ENCODE data around the gene IL6ST.
"Not testable (repeated sequence)": the region's sequence is repeated elsewhere in the genome, so short reads cannot be mapped to it uniquely, and the experiment has no call there.

IL6ST gene

DNA sequence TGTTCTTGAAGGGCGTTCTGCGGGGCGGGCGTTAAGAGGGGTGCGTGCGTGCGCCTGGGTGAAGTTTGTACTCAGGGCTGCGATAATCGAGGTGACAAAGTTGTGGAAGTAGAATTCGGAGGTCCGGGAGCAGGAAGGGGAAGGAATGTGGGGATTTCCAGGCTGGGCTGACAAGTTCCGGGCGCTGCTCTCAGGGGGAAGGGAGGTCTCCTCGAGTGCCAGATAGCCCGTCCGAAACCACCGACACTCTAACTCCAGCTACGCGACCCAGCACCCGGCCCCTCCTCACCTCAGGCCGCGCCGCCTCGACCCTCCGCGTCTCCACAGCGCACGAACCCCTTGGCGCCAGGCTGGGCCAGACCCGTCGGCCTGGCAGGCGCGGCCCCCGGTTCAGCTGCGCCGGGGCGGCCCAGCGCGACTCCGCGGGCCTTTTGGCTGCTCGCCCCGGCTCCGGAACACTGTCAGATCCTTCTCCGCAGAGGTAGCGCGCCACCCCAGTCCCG is at the start of gene IL6ST:
IL6ST (minus strand) TSS at position 469 of the 503 bp plus-strand sequence. CDS start 18,685 bp downstream, outside the sequence.
- peak; percentile 87 for DNase-seq

DNA sequence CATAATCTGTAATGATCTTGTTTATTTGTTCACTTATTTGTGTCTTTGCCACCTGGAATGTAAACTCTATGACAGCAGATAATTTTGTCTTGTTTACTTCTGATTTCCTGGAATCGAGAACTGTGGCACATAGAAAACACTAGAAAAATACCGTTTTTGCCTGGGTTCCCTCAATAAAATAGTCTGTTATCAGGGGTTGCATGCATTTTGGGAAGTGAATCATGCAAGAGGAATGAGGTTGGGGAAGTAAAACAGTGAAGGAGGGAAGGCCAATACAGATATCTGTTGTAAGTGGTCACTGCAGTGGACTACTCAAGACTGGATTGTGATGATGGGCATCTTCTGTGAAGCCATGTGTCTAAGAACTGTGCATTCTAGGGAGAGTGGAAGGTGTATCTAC is 45.2 kb upstream of the IL6ST start:
- DNase-seq: peak; percentile 41

DNA sequence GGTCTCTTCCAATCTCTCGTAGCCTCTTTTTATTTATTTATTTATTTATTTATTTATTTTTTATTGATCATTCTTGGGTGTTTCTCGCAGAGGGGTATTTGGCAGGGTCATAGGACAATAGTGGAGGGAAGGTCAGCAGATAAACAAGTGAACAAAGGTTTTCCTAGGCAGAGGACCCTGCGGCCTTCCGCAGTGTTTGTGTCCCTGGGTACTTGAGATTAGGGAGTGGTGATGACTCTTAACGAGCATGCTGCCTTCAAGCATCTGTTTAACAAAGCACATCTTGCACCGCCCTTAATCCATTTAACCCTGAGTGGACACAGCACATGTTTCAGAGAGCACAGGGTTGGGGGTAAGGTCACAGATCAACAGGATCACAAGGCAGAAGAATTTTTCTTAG is 43.4 kb upstream of the IL6ST start:
- DNase-seq: not testable (repeated sequence)

DNA sequence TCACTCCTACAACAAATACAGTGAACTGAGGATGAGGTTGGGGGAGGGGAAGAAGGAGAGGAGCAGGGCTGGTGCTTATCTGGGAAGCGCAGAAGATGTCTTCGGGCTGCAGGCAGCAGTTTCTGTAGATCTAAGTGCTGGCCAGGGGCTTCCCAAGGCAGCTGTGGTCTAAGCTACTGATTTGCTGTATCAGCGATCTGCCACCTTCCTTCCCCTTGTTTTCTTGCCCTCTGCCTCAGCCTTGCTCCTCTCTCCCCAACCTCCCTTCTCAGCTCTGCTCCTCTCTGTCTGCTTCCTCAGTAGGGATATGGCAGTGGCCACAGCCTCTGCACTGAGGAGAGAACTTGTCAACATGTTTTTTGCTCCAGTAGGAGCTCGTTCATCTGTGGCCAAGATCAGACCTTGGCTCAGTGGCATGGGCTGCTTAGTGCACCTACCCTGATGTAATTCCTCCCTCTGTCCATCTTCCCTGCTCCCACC is 42.8 kb upstream of the IL6ST start:
- no peak for DNase-seq

DNA sequence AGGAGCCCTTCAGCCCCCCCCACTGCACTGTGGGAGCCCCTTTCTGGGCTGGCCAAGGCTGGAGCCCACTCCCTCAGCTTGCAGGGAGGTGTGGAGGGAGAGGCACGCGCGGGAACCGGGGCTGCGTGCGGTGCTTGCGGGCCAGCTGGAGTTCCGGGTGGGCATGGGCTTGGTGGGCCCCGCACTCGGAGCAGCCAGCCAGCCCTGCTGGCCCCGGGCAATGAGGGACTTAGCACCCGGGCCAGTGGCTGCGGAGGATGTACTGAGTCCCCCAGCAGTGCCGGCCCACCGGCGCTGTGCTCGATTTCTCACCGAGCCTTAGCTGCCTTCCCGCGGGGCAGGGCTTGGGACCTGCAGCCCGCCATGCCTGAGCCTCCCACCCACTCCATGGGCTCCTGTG is 40.6 kb upstream of the IL6ST start:
- DNase-seq: not testable (repeated sequence)

DNA sequence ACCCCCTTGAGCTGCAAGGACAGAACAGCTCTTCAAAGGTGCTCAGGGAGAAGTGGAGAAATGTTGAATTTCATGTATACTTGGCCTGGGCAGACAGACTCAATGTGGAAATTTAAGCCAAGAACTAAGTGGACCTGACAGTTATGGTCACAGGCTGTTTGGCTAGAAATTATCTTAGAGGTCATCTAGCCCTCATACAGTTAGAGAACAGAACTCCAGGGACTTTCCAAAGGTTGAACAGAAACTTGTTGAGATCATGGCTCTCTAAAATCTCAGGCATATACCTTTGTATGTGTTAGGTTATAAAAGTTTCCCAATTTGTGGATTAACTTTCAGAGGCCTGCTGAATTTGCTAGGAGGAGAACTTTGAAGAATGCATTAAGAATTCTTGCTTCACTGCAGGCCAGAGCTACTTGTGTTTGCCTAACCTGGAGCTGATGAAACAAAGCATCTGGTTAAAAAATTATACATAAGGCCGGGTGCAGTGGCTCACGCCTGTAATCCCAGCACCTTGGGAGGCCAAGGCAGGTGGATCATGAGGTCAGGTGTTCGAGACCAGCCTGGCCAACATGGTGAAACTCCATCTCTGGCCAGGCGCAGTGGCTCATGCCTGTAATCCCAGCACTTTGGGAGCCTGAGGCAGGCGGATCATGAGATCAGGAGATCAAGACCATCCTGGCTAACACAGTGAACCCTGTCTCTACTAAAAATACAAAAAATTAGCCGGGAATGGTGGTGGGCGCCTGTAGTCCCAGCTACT is 35.3 kb upstream of the IL6ST start:
- not testable (repeated sequence) for DNase-seq

DNA sequence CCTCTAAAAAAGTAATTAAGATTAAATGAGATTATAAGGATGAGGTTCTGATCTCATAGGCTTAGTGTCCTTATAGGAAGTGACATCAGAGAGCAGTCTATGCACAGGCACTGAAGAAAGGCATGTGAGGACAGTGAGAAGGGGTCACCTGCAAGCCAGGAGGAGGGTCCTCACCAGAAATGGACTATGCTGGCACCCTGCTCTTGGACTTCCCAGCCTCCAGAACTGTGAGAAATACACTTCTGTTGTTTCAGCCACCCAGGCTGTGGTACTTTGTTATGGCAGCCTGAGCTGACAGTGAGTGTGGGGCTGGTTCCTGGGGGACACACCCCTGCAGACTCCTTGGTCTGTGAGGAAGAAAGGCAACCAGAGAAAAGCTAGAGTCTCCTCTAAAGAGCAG is 34.7 kb upstream of the IL6ST start:
- no peak for DNase-seq

DNA sequence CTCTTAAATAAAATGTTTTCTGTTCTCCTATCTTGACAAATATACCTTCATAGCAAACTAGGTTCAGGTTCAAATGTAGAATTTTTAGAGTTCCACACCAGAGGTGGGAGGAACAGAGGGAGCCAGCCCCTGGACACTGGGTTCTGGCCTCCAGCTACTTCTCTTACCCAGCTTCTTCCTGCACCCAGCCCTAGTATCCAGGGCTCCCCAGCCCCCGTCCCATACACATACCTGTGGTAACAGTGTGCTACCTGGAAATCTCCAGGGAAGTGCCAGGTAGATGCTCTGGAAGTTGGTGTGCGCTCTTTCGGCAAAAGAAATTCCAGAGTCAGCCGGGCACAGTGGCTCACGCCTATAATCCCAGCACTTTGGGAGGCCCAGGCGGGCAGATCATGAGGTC is 33.9 kb upstream of the IL6ST start:
- DNase-seq: no peak

DNA sequence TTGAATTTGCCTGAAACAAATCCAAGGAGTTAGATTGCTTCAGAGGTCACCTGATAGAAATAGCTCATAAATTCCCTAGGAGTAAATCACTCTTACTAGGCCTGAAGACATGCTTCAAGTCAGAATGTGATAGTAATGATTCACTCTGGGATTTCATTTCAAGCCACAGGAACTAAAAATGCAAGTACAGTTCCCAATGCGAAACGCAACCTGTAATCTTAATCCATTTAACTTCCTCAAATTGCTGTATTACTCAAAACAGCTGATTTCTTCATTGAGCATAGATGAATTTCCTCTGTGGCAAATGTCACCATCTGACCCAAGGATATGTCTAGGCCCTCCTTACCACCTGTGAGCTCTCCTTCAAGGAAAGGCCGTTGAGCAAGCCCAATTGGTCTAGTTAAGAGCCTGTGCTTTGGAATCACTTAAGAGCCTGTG is 32.1 kb upstream of the IL6ST start:
- DNase-seq: peak; percentile 92

DNA sequence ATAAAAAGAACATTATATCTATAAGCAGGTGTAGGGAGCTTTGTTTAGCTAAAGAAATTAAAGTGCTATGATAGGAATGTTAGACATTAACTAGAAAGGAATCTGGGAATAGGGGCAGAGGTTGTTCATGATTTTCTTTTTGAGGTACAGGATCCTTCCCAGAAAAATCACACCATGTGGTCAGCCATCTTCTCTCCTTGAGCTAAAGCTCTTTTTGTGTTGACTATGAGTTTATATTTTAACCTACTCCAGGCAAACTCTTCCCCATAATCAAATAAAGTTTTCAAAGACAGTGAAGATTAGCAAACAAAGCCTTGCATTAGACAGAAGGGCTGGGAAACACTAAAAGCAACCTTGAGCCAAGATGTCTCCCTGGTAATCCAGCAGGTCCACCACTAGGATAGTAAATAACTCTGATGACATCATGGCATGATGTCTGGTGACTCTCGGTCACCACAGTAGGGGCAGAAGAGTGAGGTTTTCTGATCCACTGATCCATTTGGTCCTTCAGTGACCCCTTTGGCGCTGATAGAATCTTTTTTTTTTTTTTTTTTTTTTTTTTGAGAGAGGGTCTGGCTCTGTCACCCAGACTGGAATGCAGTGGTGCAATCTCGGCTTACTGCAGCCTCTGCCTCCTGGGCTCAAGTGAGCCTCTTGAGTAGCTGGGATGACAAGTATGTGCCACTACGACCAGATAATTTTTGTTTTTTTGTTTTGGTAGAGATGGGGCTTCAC is 30.6 kb upstream of the IL6ST start:
- DNase-seq: peak; percentile 37

DNA sequence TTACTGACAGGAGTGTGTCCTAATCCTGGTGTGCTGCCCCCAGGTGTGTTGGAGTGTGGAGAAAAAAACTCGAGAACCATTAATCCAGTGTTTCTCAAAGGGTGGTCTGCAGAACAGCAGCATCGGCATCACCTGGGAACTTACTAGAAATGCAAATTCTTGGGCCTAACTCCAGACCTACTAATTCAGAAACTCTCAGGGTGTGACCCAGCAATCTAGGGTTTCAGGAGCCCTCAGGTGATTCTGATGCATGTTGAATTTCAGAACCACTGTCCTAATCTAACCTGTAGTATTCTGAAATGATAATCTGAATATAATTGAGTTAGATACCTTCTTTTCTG is 30.0 kb upstream of the IL6ST start:
- no peak for DNase-seq

DNA sequence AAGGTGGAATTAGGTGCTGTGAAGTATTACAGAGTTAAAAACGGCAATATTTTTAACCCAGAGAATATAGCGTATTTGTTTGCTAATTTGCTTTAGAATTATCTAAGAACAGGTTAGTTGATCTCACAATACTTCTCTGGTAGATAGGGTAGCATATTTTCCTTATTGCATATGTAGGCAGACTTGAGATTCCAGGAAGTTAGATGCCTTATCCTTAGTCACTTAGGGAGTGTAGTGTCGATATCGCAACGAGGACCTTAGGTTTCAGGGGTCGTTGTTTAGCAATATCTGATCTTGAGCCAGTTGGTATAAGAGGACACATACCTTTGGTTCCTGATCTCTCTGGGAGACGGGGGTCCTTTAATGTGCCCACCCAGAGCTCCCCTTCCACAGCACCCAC is 28.5 kb upstream of the IL6ST start:
- no peak for DNase-seq

DNA sequence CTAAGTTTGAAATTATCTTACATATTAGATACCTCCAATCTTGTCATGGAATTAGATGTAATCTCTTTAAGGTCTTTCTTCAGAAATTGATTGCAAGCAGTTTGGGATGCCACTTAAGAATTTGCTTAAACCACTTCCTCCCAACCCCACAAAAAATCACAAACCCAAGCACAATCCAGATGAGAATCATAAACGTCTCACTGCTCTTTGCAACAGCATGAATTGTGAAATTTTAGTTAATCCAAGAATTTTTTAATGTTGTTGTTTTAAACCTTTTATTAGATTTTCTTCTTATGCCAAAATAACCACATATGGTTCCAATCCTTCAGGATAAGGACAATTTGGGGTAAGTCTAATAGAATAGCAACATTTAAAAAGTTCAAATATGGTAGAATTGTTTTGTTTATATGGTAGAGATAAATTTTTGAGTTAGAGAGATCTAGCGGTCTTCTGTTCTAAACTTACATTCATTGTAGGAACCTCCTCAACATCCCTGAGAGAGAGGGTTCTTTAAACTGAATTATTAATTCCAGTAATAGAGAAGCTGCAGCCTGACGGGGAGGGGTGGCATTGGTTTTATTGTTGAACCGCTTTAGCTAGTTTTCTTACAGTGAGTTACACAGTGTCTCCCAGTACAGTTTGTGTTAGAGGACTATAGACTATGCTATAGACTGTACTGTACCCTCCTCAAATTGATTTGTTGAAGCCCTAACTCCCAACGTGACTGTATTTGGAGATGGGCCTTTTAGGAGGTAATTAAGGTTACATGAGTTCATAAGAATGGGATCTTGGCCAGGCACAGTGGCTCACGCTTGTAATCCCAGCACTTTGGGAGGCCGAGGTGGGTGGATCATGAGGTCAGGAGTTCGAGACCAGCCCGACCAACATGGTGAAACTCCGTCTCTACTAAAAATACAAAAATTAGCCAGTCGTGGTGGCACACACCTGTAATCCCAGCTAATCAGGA is 24.8 kb upstream of the IL6ST start:
- DNase-seq: peak; percentile 35

DNA sequence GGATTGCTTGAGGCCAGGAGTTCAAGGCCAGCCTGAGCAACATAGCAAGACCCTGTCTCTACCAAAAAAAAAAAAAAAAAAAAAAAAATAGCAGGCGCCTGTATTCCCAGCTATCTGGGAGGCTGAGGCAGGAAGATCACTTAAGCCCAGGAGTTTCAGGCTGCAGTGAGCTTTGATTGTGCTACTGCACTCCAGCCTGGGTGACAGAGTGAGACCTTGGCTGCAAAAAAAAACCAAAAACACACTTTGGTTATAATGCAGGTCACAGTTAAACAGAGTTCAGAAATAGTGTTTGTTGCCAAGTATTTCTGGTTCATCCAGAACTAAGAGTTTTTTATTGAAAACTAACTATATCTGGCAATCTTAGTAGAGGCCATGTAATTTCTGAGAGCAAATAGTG is 24.1 kb upstream of the IL6ST start:
- no peak for DNase-seq

DNA sequence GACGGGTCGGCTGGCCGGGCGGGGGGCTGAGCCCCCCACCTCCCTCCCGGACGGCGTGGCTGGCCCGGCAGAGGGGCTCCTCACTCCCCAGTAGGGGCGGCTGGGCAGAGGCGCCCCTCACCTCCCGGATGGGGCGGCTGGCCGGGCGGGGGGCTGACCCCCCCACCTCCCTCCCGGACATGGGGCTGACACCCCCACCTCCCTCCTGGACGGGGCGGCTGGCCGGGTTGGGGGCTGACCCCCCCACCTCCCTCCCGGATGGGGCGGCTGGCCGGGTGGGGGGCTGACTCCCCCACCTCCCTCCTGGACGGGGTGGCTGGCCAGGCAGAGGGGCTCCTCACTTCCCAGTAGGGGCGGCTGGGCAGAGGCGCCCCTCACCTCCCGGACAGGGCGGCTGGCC is 19.9 kb upstream of the IL6ST start:
- DNase-seq: not testable (repeated sequence)

DNA sequence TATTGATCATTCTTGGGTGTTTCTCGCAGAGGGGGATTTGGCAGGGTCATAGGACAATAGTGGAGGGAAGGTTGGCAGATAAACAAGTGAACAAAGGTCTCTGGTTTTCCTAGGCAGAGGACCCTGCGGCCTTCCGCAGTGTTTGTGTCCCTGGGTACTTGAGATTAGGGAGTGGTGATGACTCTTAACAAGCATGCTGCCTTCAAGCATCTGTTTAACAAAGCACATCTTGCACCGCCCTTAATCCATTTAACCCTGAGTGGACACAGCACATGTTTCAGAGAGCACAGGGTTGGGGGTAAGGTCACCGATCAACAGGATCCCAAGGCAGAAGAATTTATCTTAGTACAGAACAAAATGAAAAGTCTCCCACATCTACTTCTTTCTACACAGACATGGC is 19.2 kb upstream of the IL6ST start:
- not testable (repeated sequence) for DNase-seq

DNA sequence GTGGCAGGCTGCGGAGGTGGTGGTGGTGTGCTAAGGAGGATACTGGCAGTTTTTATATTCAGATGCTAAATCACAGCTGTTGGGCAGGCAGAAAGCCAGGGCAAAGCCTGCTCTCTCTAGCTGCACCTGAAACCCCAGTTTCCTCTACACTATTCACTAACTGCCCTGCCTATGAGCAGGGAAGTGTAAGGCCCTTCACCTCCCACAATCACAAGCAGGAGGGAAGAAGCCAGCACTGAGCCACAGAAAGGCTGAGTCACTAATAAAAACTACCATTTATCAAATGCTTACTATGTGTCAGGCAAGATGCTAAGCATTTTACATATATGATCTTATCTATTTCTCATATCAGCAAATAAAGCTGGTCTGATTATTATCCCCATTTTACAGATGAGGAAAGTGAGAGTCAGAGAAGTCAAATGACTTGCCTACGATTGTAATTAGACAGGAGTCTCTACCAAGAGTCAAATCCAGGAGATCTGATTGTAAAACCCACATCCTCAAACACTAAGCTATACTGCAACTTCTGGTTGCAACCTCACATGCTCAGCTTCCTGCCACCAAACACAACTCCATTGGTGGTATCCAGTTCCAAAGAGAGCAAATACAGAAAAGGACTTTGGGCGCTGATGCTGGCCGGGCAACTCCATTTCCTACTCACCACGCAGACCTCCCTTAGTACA is 17.7 kb upstream of the IL6ST start:
- DNase-seq: peak; percentile 48

DNA sequence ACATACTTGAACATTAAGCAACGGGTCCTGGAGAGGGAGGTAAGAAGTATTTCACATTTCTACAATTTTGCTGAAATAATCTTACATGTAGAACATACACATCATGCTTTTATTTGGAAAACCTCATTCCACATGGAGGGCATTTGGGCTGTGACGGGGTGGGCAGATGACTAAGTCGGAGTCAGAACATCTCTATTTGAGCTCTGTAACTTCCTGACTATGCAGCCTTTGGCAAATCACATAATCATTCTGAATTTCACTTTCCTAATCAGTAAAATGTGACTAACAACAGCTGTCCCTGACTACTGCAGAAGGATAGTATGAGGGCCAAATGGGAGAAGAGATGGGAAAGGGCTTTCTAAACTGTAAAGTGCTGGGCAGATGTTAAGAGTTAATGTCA is 17.1 kb upstream of the IL6ST start:
- peak; percentile 87 for DNase-seq

DNA sequence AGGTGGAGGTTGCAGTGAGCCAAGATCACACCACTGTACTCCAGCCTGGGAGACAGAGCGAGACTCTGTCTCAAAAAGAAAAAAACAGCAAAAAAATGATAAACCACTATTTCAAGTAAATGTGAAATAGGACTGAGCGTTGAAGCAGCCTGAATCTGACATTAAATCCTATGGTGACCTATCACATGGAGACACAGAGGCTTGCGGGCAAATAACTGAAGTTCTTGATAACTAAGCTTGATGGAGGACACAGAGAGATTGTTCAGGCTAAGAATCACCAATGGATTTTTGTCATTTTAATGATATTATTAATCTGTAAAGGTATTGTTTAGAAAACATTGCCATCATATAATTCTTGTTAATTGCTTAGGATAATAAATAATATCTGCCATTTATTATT is 15.7 kb upstream of the IL6ST start:
- no peak for DNase-seq

DNA sequence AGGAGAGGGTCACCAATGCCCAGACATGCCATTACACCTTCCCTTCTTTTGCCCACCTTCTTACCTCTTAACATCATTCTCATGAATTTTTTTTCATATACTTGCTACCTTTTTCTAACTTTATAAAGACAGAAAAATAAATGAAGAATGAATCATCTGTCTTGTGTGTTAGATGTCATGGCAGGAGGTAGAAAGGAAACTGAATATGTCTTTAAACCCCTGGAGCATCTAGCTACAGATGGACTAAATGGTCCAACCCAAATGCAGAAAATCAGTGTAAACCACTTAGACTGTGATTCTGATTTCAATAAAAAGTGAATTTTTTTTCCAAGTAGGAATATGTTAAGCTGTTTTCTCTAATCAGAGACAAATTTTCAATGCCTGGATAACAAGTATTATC is 11.8 kb upstream of the IL6ST start:
- DNase-seq: no peak

DNA sequence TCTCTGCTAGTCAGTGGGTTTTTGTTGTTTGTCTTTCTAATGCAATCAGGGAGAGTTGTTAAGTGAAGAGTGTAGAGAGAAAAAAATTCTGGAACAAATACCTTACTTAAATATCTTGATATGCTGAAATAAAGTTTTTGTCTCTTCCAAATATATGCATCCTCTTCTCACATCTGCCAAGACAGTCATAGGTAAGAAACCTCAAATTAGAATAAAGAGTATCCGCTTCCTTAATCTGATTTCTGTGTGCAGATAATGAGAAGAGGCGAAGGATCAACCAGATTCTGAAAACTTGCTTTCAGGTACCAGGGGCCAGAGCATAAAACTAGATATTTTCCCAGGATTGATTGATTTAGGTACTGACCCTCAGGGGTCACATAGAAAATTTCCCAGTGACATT is 11.3 kb upstream of the IL6ST start:
- DNase-seq: no peak

DNA sequence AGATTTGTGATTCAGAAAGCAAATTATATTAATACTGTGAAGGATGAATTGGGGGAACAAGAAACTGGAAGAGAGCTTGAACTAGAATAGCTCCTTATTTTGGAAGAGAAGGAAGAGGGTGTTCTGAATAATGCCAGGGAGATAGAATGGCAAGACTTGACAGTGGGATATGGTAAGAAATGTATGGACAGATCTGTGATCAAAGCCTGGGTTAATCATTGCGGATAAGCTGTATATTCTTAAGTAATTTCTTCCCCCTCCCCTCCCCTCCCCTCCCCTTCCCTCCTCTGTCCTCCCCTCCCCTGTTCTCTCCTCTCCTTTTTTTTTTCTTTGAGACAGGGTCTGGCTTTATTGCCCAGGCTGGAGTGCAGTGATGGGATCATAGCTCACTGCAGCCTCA is 10.1 kb upstream of the IL6ST start:
- no peak for DNase-seq

Measured in suppressor macrophage treated with lipopolysaccharide for 4 hours (primary cell).